ENCODE measurements around the gene PKHD1.
"Not testable (repeated sequence)": the region's sequence is repeated elsewhere in the genome, so short reads cannot be mapped to it uniquely, and the experiment has no call there.

PKHD1 gene

GRCh38 chr6:51953246-51953645 is 134.2 kb downstream of the PKHD1 start:
- H3K9me3 ChIP-seq (ENCODE audit: control insufficient read depth, low read length), result no peaks in the 10 kb centered on the region
- no peaks in the 10 kb centered on the region for H3K27me3 ChIP-seq (replicated peaks; ENCODE audit: control insufficient read depth, insufficient read depth, low read length)
- H3K4me3 ChIP-seq (ENCODE audit: low read length), result no peak overlapping the region
- DNase-seq (ENCODE audit: low read depth), result no peak
- no peaks in the 10 kb centered on the region for H3K4me1 ChIP-seq (ENCODE audit: control insufficient read depth, insufficient read depth, low read length)
- no peaks in the 10 kb centered on the region for H3K36me3 ChIP-seq (ENCODE audit: control insufficient read depth, insufficient read depth, low read length, severe bottlenecking)
- no peak overlapping the region for H3K9ac ChIP-seq (ENCODE audit: low read length)

- Histone ChIP-seq H3K36me3 (ENCODE audit: control insufficient read depth, insufficient read depth, low read length, severe bottlenecking) (no peaks in the 10 kb centered on the region), H3K9ac (ENCODE audit: low read length) (no peak overlapping the region), H3K9me3 (ENCODE audit: control insufficient read depth, low read length) (no peaks in the 10 kb centered on the region), H3K27me3 (replicated peaks; ENCODE audit: control insufficient read depth, insufficient read depth, low read length) (no peaks in the 10 kb centered on the region), H3K4me1 (ENCODE audit: control insufficient read depth, insufficient read depth, low read length) (no peaks in the 10 kb centered on the region), H3K4me3 (ENCODE audit: low read length) (no peak overlapping the region)
- DNase-seq (ENCODE audit: low read depth), result no peak
Observed at GRCh38 chr6:51951924-51952323, 135.5 kb downstream of the PKHD1 start.

- Histone ChIP-seq H3K9ac (ENCODE audit: low read length) (no peak overlapping the region), H3K9me3 (ENCODE audit: control insufficient read depth, low read length) (no peaks in the 10 kb centered on the region), H3K27me3 (replicated peaks; ENCODE audit: control insufficient read depth, insufficient read depth, low read length) (no peaks in the 10 kb centered on the region), H3K36me3 (ENCODE audit: control insufficient read depth, insufficient read depth, low read length, severe bottlenecking) (no peaks in the 10 kb centered on the region), H3K4me3 (ENCODE audit: low read length) (no peak overlapping the region), H3K4me1 (ENCODE audit: control insufficient read depth, insufficient read depth, low read length) (no peaks in the 10 kb centered on the region)
- no peak for DNase-seq (ENCODE audit: low read depth)
Observed at GRCh38 chr6:51949526-51949925, 137.9 kb downstream of the PKHD1 start.

GRCh38 chr6:51939695-51940094 is 147.7 kb downstream of the PKHD1 start:
- not testable (repeated sequence) for H3K27me3 ChIP-seq (replicated peaks; ENCODE audit: control insufficient read depth, insufficient read depth, low read length); DNase-seq (ENCODE audit: low read depth); H3K4me1 ChIP-seq (ENCODE audit: control insufficient read depth, insufficient read depth, low read length); H3K9me3 ChIP-seq (ENCODE audit: control insufficient read depth, low read length); H3K4me3 ChIP-seq (ENCODE audit: low read length); H3K36me3 ChIP-seq (ENCODE audit: control insufficient read depth, insufficient read depth, low read length, severe bottlenecking); H3K9ac ChIP-seq (ENCODE audit: low read length)

GRCh38 chr6:51936531-51937290 is 150.7 kb downstream of the PKHD1 start:
- Histone ChIP-seq H3K9ac (ENCODE audit: low read length) (no peak overlapping the region), H3K4me1 (ENCODE audit: control insufficient read depth, insufficient read depth, low read length) (no peaks in the 10 kb centered on the region), H3K4me3 (ENCODE audit: low read length) (no peak overlapping the region), H3K27me3 (replicated peaks; ENCODE audit: control insufficient read depth, insufficient read depth, low read length) (peaks cover 3% of the 10 kb centered on the region), H3K9me3 (ENCODE audit: control insufficient read depth, low read length) (no peaks in the 10 kb centered on the region), H3K36me3 (ENCODE audit: control insufficient read depth, insufficient read depth, low read length, severe bottlenecking) (no peaks in the 10 kb centered on the region)
- no peak for DNase-seq (ENCODE audit: low read depth)

- H3K27me3 ChIP-seq (replicated peaks; ENCODE audit: control insufficient read depth, insufficient read depth, low read length), result peaks cover 8% of the 10 kb centered on the region
- H3K9me3 ChIP-seq (ENCODE audit: control insufficient read depth, low read length), result no peaks in the 10 kb centered on the region
- no peaks in the 10 kb centered on the region for H3K36me3 ChIP-seq (ENCODE audit: control insufficient read depth, insufficient read depth, low read length, severe bottlenecking)
- no peak overlapping the region for H3K9ac ChIP-seq (ENCODE audit: low read length)
- no peak for DNase-seq (ENCODE audit: low read depth)
- H3K4me3 ChIP-seq (ENCODE audit: low read length), result no peak overlapping the region
- no peaks in the 10 kb centered on the region for H3K4me1 ChIP-seq (ENCODE audit: control insufficient read depth, insufficient read depth, low read length)
Observed at GRCh38 chr6:51934098-51934497, 153.3 kb downstream of the PKHD1 start.

GRCh38 chr6:51932956-51933355 is 154.5 kb downstream of the PKHD1 start:
- no peak for DNase-seq (ENCODE audit: low read depth)
- H3K4me1 ChIP-seq (ENCODE audit: control insufficient read depth, insufficient read depth, low read length), result no peaks in the 10 kb centered on the region
- H3K27me3 ChIP-seq (replicated peaks; ENCODE audit: control insufficient read depth, insufficient read depth, low read length), result peaks cover 8% of the 10 kb centered on the region
- H3K9me3 ChIP-seq (ENCODE audit: control insufficient read depth, low read length), result no peaks in the 10 kb centered on the region
- H3K4me3 ChIP-seq (ENCODE audit: low read length), result no peak overlapping the region
- no peak overlapping the region for H3K9ac ChIP-seq (ENCODE audit: low read length)
- H3K36me3 ChIP-seq (ENCODE audit: control insufficient read depth, insufficient read depth, low read length, severe bottlenecking), result no peaks in the 10 kb centered on the region

- Histone ChIP-seq H3K9ac (ENCODE audit: low read length) (no peak overlapping the region), H3K4me1 (ENCODE audit: control insufficient read depth, insufficient read depth, low read length) (no peaks in the 10 kb centered on the region), H3K27me3 (replicated peaks; ENCODE audit: control insufficient read depth, insufficient read depth, low read length) (peaks cover 5% of the 10 kb centered on the region), H3K4me3 (ENCODE audit: low read length) (no peak overlapping the region), H3K9me3 (ENCODE audit: control insufficient read depth, low read length) (no peaks in the 10 kb centered on the region), H3K36me3 (ENCODE audit: control insufficient read depth, insufficient read depth, low read length, severe bottlenecking) (no peaks in the 10 kb centered on the region)
- DNase-seq (ENCODE audit: low read depth), result no peak
Observed at GRCh38 chr6:51930602-51931001, 156.8 kb downstream of the PKHD1 start.

- no peaks in the 10 kb centered on the region for H3K36me3 ChIP-seq (ENCODE audit: control insufficient read depth, insufficient read depth, low read length, severe bottlenecking)
- H3K4me1 ChIP-seq (ENCODE audit: control insufficient read depth, insufficient read depth, low read length), result no peaks in the 10 kb centered on the region
- no peaks in the 10 kb centered on the region for H3K9me3 ChIP-seq (ENCODE audit: control insufficient read depth, low read length)
- no peak overlapping the region for H3K4me3 ChIP-seq (ENCODE audit: low read length)
- peaks cover 5% of the 10 kb centered on the region for H3K27me3 ChIP-seq (replicated peaks; ENCODE audit: control insufficient read depth, insufficient read depth, low read length)
- H3K9ac ChIP-seq (ENCODE audit: low read length), result no peak overlapping the region
- no peak for DNase-seq (ENCODE audit: low read depth)
Observed at GRCh38 chr6:51929934-51930574, 157.4 kb downstream of the PKHD1 start.

- Histone ChIP-seq H3K36me3 (ENCODE audit: control insufficient read depth, insufficient read depth, low read length, severe bottlenecking) (no peaks in the 10 kb centered on the region), H3K4me3 (ENCODE audit: low read length) (no peak overlapping the region), H3K9ac (ENCODE audit: low read length) (no peak overlapping the region), H3K27me3 (replicated peaks; ENCODE audit: control insufficient read depth, insufficient read depth, low read length) (peaks cover 5% of the 10 kb centered on the region), H3K4me1 (ENCODE audit: control insufficient read depth, insufficient read depth, low read length) (no peaks in the 10 kb centered on the region), H3K9me3 (ENCODE audit: control insufficient read depth, low read length) (no peaks in the 10 kb centered on the region)
- DNase-seq (ENCODE audit: low read depth), result no peak
Observed at GRCh38 chr6:51928320-51928719, 159.1 kb downstream of the PKHD1 start.

- no peaks in the 10 kb centered on the region for H3K36me3 ChIP-seq (ENCODE audit: control insufficient read depth, insufficient read depth, low read length, severe bottlenecking)
- no peak overlapping the region for H3K4me3 ChIP-seq (ENCODE audit: low read length)
- H3K4me1 ChIP-seq (ENCODE audit: control insufficient read depth, insufficient read depth, low read length), result no peaks in the 10 kb centered on the region
- DNase-seq (ENCODE audit: low read depth), result no peak
- H3K27me3 ChIP-seq (replicated peaks; ENCODE audit: control insufficient read depth, insufficient read depth, low read length), result peaks cover 5% of the 10 kb centered on the region
- no peaks in the 10 kb centered on the region for H3K9me3 ChIP-seq (ENCODE audit: control insufficient read depth, low read length)
- H3K9ac ChIP-seq (ENCODE audit: low read length), result no peak overlapping the region
Observed at GRCh38 chr6:51927450-51927849, 160.0 kb downstream of the PKHD1 start.
